ENCODE results near the gene AP5M1. TPM values are rescaled to one million over a fixed set of nuclear protein-coding genes. Genes with fewer than 3 reads are reported as not detected.

Gene AP5M1
- total RNA-seq, 1 experiment from 2014 or later: 34.2 TPM

GRCh38 chr14:57299511-57299910 is 30.7 kb downstream of the AP5M1 start:
- TF ChIP-seq CTCF (IDR thresholded peaks at IDR 0.05; ENCODE audit: unreplicated experiment): no peak
- Mint-ChIP-seq H3K9me3 (ENCODE audit: low read depth, unreplicated experiment) (no peaks in the 10 kb centered on the region), H3K27me3 (ENCODE audit: unreplicated experiment) (no peaks in the 10 kb centered on the region), H3K27ac (ENCODE audit: unreplicated experiment) (no peak overlapping the region), H3K4me1 (ENCODE audit: low read depth, unreplicated experiment) (no peaks in the 10 kb centered on the region), H3K4me3 (ENCODE audit: low read depth, unreplicated experiment) (no peak overlapping the region), H3K36me3 (ENCODE audit: insufficient read depth, unreplicated experiment) (no peaks in the 10 kb centered on the region)
- no peak for DNase-seq
- intact Hi-C loops (cut with micrococcal nuclease; ENCODE audit: unreplicated experiment): no loop called here
- CTCF ChIA-PET: no interaction called here
- no TSS peak for BruUV-seq (replicated peaks)

GRCh38 chr14:57302883-57303282 is 34.1 kb downstream of the AP5M1 start:
- intact Hi-C loops (cut with micrococcal nuclease; ENCODE audit: unreplicated experiment): no loop called here
- H3K9me3 Mint-ChIP-seq (ENCODE audit: low read depth, unreplicated experiment): no peaks in the 10 kb centered on the region

GRCh38 chr14:57314396-57315089 is 45.8 kb downstream of the AP5M1 start:
- Mint-ChIP-seq H3K4me1 (ENCODE audit: low read depth, unreplicated experiment) (no peaks in the 10 kb centered on the region), H3K4me3 (ENCODE audit: low read depth, unreplicated experiment) (no peak overlapping the region), H3K27me3 (ENCODE audit: unreplicated experiment) (no peaks in the 10 kb centered on the region), H3K27ac (ENCODE audit: unreplicated experiment) (no peak overlapping the region), H3K36me3 (ENCODE audit: insufficient read depth, unreplicated experiment) (no peaks in the 10 kb centered on the region), H3K9me3 (ENCODE audit: low read depth, unreplicated experiment) (no peaks in the 10 kb centered on the region)
- no peak for TF ChIP-seq CTCF (IDR thresholded peaks at IDR 0.05; ENCODE audit: unreplicated experiment)
- CTCF ChIA-PET: no interaction called here
- BruUV-seq (replicated peaks): no TSS peak
- DNase-seq: no peak
- intact Hi-C loops (cut with micrococcal nuclease; ENCODE audit: unreplicated experiment): no loop called here

More at GRCh38 chr14:57302883-57303282, 34.1 kb downstream of the AP5M1 start:
- Mint-ChIP-seq H3K27ac (ENCODE audit: unreplicated experiment) (no peak overlapping the region), H3K4me1 (ENCODE audit: low read depth, unreplicated experiment) (no peaks in the 10 kb centered on the region), H3K36me3 (ENCODE audit: insufficient read depth, unreplicated experiment) (no peaks in the 10 kb centered on the region), H3K27me3 (ENCODE audit: unreplicated experiment) (peaks cover 2% of the 10 kb centered on the region), H3K4me3 (ENCODE audit: low read depth, unreplicated experiment) (no peak overlapping the region)
- CTCF ChIA-PET: no interaction called here
- no peak for TF ChIP-seq CTCF (IDR thresholded peaks at IDR 0.05; ENCODE audit: unreplicated experiment)
- BruUV-seq (replicated peaks): no TSS peak
- DNase-seq: no peak

- intact Hi-C loops (cut with micrococcal nuclease; ENCODE audit: unreplicated experiment): loop anchor here (1.0 to 2.0 kb wide), 2 partner anchors 61 to 827 kb away; no protein-coding TSS in a partner anchor
- no peaks in the 10 kb centered on the region for H3K36me3 Mint-ChIP-seq (ENCODE audit: insufficient read depth, unreplicated experiment)
- no peak overlapping the region for H3K4me3 Mint-ChIP-seq (ENCODE audit: low read depth, unreplicated experiment)
These were observed 48.6 kb downstream of the AP5M1 start for GRCh38 chr14:57317248-57317833.

More at GRCh38 chr14:57317248-57317833, 48.6 kb downstream of the AP5M1 start:
- CTCF ChIA-PET: interaction anchor here (0.6 to 1.3 kb wide), 2 partner anchors 61 to 828 kb away, joined by 3 to 4 read pairs; no protein-coding TSS in a partner anchor
- peak; percentile 86 for DNase-seq
- no peaks in the 10 kb centered on the region for H3K9me3 Mint-ChIP-seq (ENCODE audit: low read depth, unreplicated experiment)
- BruUV-seq (replicated peaks): no TSS peak
- H3K4me1 Mint-ChIP-seq (ENCODE audit: low read depth, unreplicated experiment): no peaks in the 10 kb centered on the region
- H3K27ac Mint-ChIP-seq (ENCODE audit: unreplicated experiment): no peak overlapping the region
- peak; percentile 43 for TF ChIP-seq CTCF (IDR thresholded peaks at IDR 0.05; ENCODE audit: unreplicated experiment)
- H3K27me3 Mint-ChIP-seq (ENCODE audit: unreplicated experiment): no peaks in the 10 kb centered on the region

All from Calu3 (cell line).